ENCODE data around the gene CELA2B.
"Not testable (repeated sequence)": the region's sequence is repeated elsewhere in the genome, so short reads cannot be mapped to it uniquely, and the experiment has no call there.

The CELA2B gene

GRCh38 chr1:15469821-15470448 is 6.0 kb upstream of the CELA2B start:
- not testable (repeated sequence) for DNase-seq

GRCh38 chr1:15471067-15471466 is 4.8 kb upstream of the CELA2B start:
- not testable (repeated sequence) for DNase-seq

- DNase-seq, result not testable (repeated sequence)
Observed at GRCh38 chr1:15471723-15472122, 4.2 kb upstream of the CELA2B start.

- DNase-seq, result no peak
Observed at GRCh38 chr1:15472587-15472986, 3.3 kb upstream of the CELA2B start.

DNA sequence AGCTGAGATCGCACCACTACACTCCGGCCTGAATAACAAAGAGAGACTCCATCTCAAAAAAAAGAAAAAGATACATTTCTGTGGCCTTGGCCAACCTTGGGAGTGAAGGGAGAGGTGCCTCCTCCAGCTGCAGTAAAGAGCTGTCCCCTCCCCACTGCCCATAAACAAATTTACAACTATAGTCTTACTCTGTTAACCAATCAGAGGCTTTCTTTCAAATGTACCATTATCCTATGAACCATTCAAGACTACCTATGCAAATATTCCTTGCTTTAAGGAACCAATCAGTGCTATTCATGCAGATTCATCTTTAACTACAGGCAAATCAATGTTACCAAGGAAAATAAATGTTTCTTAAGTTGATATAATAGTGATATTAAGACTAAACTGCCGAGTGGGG is 1.0 kb downstream of the CELA2B start:
- DNase-seq, result no peak

GRCh38 chr1:15477646-15478212 is 1.8 kb downstream of the CELA2B start:
- DNase-seq, result no peak

DNA sequence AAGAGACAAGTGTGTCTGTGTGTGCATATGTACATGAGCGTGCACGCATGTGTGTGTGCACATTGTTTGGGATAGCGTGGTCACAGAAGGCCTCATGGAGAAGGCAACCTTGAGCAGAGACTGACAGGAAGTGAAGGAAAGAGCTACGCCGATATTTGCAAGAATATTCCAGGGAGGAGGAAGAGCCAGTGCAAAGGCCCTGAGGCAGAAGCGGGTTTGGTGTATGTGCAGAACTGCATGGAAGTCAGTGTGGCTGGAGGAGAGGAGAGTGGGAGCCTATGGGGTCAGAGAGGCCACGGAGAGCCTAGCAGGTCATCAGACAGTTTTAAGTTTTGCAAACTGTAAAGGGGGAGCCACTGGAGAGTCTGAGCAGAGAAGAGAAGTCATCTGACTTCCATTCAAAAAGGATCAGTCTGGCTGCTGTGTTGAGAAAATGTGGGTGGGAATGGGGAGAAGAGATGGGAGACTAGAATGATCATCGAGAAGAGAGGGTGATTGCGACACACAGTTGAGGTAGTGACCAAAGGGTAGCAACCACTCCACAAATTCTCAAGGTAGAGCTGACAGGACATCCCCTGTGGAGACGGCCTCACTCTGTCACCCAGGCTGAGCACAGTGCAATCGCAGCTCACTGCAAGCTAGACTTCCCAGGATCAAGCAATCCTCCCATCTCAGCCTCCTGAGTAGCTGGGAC is 3.9 kb downstream of the CELA2B start:
- no peak for DNase-seq

DNA sequence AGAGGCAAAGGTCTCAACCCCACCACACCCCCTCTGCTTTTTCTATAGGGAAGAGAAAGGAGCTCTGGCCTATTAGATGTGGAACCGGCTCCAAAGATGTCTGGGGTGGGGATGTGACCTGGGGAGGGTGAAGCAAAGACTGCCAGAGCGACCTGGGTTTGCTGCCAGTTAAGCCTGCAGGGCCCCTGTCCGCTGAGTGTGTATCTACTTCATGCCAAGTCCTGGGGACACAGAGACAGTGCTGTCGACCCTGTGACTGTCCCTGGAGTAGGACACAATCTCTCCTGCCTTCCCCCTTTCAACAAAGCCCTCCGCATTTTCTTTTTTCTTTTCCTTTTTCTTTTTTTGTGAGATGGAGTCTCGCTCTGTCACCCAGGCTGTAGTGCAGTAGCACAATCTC is 6.6 kb downstream of the CELA2B start:
- not testable (repeated sequence) for DNase-seq

GRCh38 chr1:15482983-15483543 is 7.2 kb downstream of the CELA2B start:
- not testable (repeated sequence) for DNase-seq

- DNase-seq, result no peak
Observed at GRCh38 chr1:15483971-15484370, 8.1 kb downstream of the CELA2B start.

- DNase-seq, result not testable (repeated sequence)
Observed at GRCh38 chr1:15484443-15484842, 8.5 kb downstream of the CELA2B start.

DNA sequence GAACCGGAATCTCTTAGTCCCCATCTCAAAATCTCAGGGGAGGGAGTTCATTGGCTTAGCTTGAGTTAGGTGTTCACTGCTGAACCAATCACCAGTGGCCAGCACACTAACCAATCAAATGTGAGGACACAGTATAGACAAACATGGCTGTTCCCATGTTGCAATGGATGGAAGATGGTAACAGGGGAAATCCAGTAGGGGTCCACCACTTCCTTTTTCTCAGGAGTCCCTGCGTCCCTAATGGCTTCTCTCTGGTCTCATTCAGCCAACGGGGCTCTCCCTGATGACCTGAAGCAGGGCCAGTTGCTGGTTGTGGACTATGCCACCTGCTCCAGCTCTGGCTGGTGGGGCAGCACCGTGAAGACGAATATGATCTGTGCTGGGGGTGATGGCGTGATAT is 9.7 kb downstream of the CELA2B start:
- no peak for DNase-seq

DNA sequence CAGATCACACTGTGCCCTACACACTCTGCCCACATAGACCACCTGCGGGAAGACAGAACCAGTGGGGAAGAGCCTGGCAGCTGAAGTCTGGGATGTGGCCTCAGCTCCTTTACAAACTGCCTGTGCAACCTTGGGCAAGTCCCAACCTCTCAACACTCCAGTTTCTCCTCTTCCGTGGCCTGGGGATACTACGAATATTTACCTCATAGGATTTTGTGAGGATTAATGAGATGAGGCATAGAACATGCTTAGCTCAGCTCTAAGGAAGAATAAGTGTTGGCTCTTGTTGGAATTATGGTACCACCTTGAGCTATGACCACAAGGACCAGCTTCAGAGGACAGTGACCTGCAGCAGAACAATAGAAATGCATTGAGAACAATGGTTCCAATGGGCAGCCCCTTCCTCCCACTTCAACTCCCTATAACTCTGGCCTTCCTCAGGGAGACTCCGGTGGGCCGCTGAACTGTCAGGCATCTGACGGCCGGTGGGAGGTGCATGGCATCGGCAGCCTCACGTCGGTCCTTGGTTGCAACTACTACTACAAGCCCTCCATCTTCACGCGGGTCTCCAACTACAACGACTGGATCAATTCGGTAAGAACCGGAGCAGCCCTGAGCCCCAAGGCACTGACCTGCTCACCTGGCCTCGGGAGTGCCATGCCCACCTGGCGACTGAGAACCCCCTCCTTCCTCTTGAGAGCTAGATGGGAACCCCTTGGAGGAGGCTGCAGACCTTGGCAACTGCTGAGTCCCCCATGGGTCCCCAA is 11.1 kb downstream of the CELA2B start:
- DNase-seq, result not testable (repeated sequence)

- no peak for DNase-seq
Observed at GRCh38 chr1:15488371-15488770, 12.5 kb downstream of the CELA2B start.

DNA sequence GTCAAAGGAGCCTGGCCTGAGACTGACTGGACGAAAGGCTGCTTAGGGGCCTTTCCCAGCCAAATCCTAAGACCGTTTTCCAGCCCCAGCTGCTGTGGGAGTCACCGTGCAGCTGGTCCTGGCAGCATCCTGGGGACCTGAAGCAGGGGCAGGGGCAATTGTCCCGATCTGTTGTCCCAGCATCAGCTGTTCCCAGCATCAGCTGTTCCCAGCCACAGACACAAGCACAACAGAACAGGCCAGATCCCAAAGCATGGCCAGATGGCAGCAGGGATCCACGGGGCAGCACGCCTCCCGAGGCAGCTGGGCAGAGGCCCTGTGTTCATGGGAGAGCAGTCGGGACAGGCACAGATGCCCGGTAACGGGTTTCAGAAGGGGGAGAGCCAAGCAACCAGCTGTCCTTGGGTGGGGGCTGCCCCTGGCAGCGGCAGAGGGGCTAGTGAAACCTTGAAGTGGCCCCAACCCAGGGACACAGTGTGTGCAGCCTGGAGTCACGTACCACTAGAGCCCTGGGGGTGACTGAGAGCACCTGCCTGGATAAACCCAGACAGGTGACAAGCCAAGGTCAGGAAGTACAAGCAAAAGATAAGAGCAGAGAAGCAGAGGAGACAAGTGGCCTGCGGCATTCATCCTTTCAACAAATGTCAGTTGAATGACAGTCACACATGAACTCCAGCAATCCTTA is 13.3 kb downstream of the CELA2B start:
- DNase-seq, result no peak

DNA sequence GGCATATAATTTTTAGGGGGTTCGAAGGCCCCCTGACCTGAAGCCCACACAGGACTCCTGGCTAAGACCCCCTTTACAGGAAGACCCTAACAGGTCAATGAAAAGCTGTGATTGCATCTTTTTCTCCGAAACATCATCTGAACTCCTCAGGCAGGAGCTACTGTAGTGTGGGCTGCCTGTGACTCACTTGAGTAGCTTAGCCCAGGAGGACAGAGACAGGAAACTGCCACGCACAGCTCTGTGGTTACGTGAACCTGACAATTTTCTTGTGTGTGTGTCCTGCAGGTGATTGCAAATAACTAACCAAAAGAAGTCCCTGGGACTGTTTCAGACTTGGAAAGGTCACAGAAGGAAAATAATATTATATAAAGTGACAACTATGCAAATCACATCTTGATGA is 15.1 kb downstream of the CELA2B start:
- not testable (repeated sequence) for DNase-seq

GRCh38 chr1:15492596-15492995 is 16.7 kb downstream of the CELA2B start:
- DNase-seq, result no peak

DNA sequence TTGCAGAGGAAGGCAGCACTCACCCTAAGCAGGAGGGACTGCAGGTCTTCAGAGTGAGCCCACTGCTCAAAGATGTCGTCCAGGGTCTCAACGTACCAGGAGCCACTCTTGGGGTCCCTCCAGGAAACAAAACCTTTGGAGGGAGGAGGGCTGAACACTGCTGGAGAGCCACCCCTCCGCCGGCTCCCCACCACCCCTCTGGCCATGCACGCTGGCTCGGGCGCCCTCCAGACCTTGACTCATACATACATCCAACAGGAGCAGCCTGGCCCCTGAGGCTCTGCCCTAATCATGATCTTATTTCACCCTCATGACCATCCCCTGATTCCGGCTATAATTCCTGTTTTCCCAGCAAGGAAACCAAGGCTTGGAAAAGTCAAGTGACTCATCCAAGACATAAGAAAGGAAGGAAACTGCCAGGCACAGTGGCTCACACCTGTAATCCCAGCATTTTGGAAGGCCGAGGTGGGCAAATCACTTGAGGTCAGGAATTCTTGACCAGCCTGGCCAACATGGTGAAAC is 18.0 kb downstream of the CELA2B start:
- no peak for DNase-seq

DNA sequence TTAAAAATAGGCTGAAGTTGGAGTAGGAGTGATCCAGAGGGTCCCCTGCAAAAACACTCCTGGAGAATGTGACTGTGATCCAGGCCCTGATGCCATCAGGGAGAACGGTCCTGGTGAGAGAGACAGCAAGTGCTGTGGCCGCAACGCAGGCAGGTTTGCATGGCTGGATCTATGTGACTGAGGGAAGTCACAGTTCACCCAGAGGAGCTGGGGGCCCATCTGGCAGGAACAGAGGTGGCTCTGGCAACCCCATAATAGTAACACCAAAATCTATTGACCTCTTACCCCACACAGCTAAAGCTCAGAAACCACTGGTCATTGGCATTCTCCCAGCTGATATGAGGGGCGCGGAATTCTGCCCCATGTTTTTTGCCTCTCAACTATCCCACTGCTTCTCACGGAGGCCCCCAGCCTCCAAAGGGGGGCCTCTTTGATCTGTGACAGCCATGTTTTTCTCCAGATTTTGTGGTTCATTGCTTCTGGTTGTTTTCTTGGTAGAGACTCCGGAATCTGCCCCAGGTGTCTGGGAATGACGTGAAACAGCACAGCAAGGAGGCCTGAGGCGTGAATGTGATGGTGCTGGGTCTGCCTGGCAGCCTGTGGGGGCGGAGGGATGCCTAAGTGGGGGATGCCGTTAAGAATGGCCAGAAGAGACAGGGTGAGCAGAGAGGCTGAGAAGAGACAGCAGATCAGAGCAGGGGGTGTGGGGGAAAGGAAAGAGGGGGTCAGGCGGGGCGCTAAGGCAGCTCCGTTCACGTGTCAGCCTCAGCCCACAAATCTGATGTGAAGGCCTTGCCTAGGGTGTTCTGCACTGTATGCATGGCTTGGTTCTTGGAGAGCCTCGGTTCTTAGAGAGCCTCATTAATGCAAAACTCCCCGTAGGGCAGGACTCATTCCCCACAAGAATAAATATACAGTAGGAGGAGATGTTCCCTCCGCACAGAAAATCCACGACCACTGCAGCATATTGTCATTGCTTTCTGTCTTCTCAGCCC is 24.6 kb downstream of the CELA2B start:
- no peak for DNase-seq

- DNase-seq, result no peak
Observed at GRCh38 chr1:15501208-15502032, 25.5 kb downstream of the CELA2B start.
